Vagina (tissue), 2 donors: Measurements from ENCODE around the gene PRPF38B. TPM values are rescaled to one million over a fixed set of nuclear protein-coding genes. Genes with fewer than 3 reads are reported as not detected.
A peak's percentile ranks its signal among the peaks of the same experiment; 100 is the strongest.

Experiments used
- DNase-seq, 2 donors: peaks; one replicate each; pipeline ENCODE4 v3.0.0-alpha.2; 2017; ENCODE audit errors: extremely low spot score in 2 of 2
- H3K27ac ChIP-seq: fragments of 200-600 bp; sonication (generic); one replicate; pipeline ENCODE4 v1.5.1; 2019
- H3K27me3 ChIP-seq: fragments of 200-600 bp; sonication (generic); one replicate; pipeline ENCODE4 v1.5.1; 2019
- H3K36me3 ChIP-seq, 2 donors: fragments of 200-600 bp; sonication (generic); one replicate each; pipeline ENCODE4 v1.5.1; 2017 to 2019
- H3K4me1 ChIP-seq: fragments of 200-600 bp; sonication (generic); one replicate; pipeline ENCODE4 v1.5.1; 2019
- H3K4me3 ChIP-seq, 2 donors: fragments of 200-600 bp; sonication (generic); 1 replicate in 1 of 2; 2 replicates in 1 of 2; pipeline ENCODE4 v1.5.1; 2016 to 2019
- H3K9me3 ChIP-seq: fragments of 200-600 bp; sonication (generic); one replicate; pipeline ENCODE4 v1.5.1; 2019
- POLR2A ChIP-seq, 2 donors: fragments of 450-650 bp; IDR thresholded peaks; one replicate each; pipeline ENCODE4 v1.6.1; 2017; ENCODE audit warnings: antibody characterized with exemption in 2 of 2, mild to moderate bottlenecking in 2 of 2, moderate library complexity in 2 of 2
- POLR2AphosphoS5 ChIP-seq, 2 donors: sonication (generic); formaldehyde crosslinking; IDR thresholded peaks; one replicate each; pipeline ENCODE4 v1.9.0; 2017; ENCODE audit warnings: antibody characterized with exemption in 2 of 2, mild to moderate bottlenecking in 2 of 2, low read depth in 1 of 2; ENCODE audit not compliant: insufficient read depth in 1 of 2
- intact Hi-C: fragments of 100-400 bp; cut with DNase I; formaldehyde crosslinking; loops from one replicate; pipeline ENCODE4 v1.15.1; 2023
- total RNA-seq: library from RNA; depleted of rRNA; stranded (reverse); fragments of >200 nt; gene quantifications from one replicate; pipeline ENCODE4 v1.2.3, GENCODE V29; 2016
- TF ChIP-seq, protein P1 (sequence below), 3 experiments: fragments of 450-650 bp in 2 of 3; fragments of 200-600 bp in 1 of 3; sonication (generic) in 1 of 3; IDR thresholded peaks; one replicate each; pipeline ENCODE4 v1.5.1; 2017 to 2019; ENCODE audit warnings: antibody characterized with exemption in 3 of 3, mild to moderate bottlenecking in 2 of 3, moderate library complexity in 2 of 3

PRPF38B gene
- total RNA-seq, 1 donor from 2014 or later: 27.0 TPM

- Histone ChIP-seq H3K4me3 (peak overlapping the region; percentile 86 to 94), H3K36me3 (peaks cover 0 to under 1% of the 10 kb centered on the region in 2 donors), H3K4me1 (peaks cover 51% of the 10 kb centered on the region), H3K27me3 (no peaks in the 10 kb centered on the region), H3K9me3 (no peaks in the 10 kb centered on the region), H3K27ac (peak overlapping the region; percentile 99)
- peak in 1 of 2 donors; percentile 93 for DNase-seq
- TF ChIP-seq POLR2AphosphoS5 (IDR thresholded peaks at IDR 0.05; ENCODE audit: insufficient read depth in 1 of 2, low read depth in 1 of 2): peak in 1 of 2 donors; percentile 44
- TF ChIP-seq POLR2A (IDR thresholded peaks at IDR 0.05): peak in 1 of 2 donors; percentile 32
- TF ChIP-seq, protein P1, sequence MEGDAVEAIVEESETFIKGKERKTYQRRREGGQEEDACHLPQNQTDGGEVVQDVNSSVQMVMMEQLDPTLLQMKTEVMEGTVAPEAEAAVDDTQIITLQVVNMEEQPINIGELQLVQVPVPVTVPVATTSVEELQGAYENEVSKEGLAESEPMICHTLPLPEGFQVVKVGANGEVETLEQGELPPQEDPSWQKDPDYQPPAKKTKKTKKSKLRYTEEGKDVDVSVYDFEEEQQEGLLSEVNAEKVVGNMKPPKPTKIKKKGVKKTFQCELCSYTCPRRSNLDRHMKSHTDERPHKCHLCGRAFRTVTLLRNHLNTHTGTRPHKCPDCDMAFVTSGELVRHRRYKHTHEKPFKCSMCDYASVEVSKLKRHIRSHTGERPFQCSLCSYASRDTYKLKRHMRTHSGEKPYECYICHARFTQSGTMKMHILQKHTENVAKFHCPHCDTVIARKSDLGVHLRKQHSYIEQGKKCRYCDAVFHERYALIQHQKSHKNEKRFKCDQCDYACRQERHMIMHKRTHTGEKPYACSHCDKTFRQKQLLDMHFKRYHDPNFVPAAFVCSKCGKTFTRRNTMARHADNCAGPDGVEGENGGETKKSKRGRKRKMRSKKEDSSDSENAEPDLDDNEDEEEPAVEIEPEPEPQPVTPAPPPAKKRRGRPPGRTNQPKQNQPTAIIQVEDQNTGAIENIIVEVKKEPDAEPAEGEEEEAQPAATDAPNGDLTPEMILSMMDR (IDR thresholded peaks at IDR 0.05): no peak
- intact Hi-C loops: no loop called here
These were observed 55.2 kb downstream of the PRPF38B start for GRCh38 chr1:108747171-108747850.

DNA sequence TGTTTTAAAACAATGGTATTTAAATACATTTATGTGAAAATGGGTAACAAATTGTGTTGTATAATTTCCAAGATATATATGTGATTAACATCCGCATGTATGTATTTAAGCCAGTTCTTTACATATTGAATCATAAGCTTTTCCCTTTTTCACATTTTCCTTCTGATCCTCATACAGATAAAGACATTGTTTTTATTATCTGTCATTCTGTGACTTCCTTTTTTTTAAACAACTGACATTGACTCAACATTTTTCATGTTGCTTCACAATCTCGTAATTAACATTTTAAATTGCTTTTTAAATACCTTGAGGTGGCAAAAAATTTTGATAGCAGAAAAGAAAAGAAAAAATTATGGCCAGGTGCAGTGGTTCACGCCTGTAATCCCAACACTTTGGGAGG lies 55.8 kb downstream of the PRPF38B start:
- H3K36me3 ChIP-seq: peaks cover 0 to 7% of the 10 kb centered on the region in 2 donors
- H3K4me1 ChIP-seq: peaks cover 56% of the 10 kb centered on the region
- TF ChIP-seq POLR2A (IDR thresholded peaks at IDR 0.05) (no peak), POLR2AphosphoS5 (IDR thresholded peaks at IDR 0.05; ENCODE audit: insufficient read depth in 1 of 2, low read depth in 1 of 2) (no peak)
- TF ChIP-seq, protein P1 (IDR thresholded peaks at IDR 0.05): no peak
- H3K4me3 ChIP-seq: peak overlapping the region in 1 of 2 donors; percentile 86
- no peaks in the 10 kb centered on the region for H3K9me3 ChIP-seq
- DNase-seq: no peak
- intact Hi-C loops: no loop called here
- H3K27ac ChIP-seq: peak overlapping the region; percentile 99
- H3K27me3 ChIP-seq: no peaks in the 10 kb centered on the region

GRCh38 chr1:108749081-108749480 lies 57.0 kb downstream of the PRPF38B start:
- H3K4me3 ChIP-seq: no peak overlapping the region
- no peak for DNase-seq
- no peaks in the 10 kb centered on the region for H3K9me3 ChIP-seq
- no peak overlapping the region for H3K27ac ChIP-seq
- TF ChIP-seq, protein P1 (IDR thresholded peaks at IDR 0.05): no peak
- TF ChIP-seq POLR2A (IDR thresholded peaks at IDR 0.05) (no peak), POLR2AphosphoS5 (IDR thresholded peaks at IDR 0.05; ENCODE audit: insufficient read depth in 1 of 2, low read depth in 1 of 2) (no peak)
- peaks cover 0 to 18% of the 10 kb centered on the region in 2 donors for H3K36me3 ChIP-seq
- peaks cover 57% of the 10 kb centered on the region for H3K4me1 ChIP-seq
- intact Hi-C loops: no loop called here
- H3K27me3 ChIP-seq: no peaks in the 10 kb centered on the region

DNA sequence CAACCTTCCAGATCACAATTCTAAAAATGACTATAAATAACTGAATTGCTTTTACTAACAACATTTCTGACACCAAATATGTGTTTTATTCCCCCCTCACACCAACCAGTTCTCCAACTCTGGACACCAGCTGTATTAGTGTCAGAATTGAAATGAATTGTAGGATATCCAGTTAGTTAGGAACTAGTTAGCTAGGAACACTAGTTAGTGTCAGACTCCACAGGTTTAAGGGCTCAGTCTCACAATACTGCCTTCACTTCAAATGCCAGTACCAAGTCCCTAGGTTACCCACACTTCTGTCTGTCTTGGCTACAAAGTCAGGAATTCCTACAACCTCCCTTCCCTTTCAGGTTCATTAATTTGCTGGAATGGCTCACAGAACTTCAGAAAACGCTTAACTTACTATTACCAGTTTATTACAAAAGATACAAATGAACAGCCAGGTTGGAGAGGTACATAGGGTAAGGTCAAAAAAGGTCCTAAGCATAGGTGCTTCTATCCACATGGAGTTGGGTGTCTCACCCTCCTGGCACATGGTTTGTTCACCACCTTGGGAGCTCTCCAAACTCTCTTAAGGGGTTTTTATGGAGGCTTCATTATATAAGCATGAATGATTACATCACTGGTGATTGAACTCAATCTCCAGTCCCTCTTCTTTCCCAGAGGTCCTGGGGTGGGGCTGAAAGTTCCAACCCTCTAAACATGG lies 58.5 kb downstream of the PRPF38B start:
- Histone ChIP-seq H3K27ac (no peak overlapping the region), H3K9me3 (no peaks in the 10 kb centered on the region), H3K4me1 (peaks cover 57% of the 10 kb centered on the region), H3K4me3 (no peak overlapping the region), H3K27me3 (no peaks in the 10 kb centered on the region), H3K36me3 (peaks cover 0 to 29% of the 10 kb centered on the region in 2 donors)
- no peak for DNase-seq
- intact Hi-C loops: loop anchor here (5.0 kb wide), 1 partner anchor 367 kb away; no protein-coding TSS in a partner anchor
- TF ChIP-seq POLR2A (IDR thresholded peaks at IDR 0.05) (no peak), POLR2AphosphoS5 (IDR thresholded peaks at IDR 0.05; ENCODE audit: insufficient read depth in 1 of 2, low read depth in 1 of 2) (no peak)
- TF ChIP-seq, protein P1 (IDR thresholded peaks at IDR 0.05): no peak

Other genes starting within 250 kb of the PRPF38B start
- gene NBPF6, start 242.0 kb upstream of the PRPF38B start, total RNA-seq: not detected
- 11.5 TPM for gene EEIG2, start 132.2 kb upstream of the PRPF38B start, total RNA-seq
- gene HENMT1, start 31.2 kb upstream of the PRPF38B start, total RNA-seq: 0.98 TPM
- gene FNDC7, start 20.6 kb downstream of the PRPF38B start, total RNA-seq: not detected
- 167 TPM for gene STXBP3, start 54.4 kb downstream of the PRPF38B start, total RNA-seq
- gene AKNAD1, start 164.8 kb downstream of the PRPF38B start, total RNA-seq: 3.9 TPM
- gene GPSM2, start 184.7 kb downstream of the PRPF38B start, total RNA-seq: 45.4 TPM